Type B pancreatic cell (in vitro differentiated cells): ENCODE measurements around the gene TBCE. TPM values are rescaled to one million over a fixed set of nuclear protein-coding genes. Genes with fewer than 3 reads are reported as not detected.

Experiments used
- DNase-seq: peaks from one replicate; pipeline ENCODE4 v3.0.0; 2021; ENCODE audit warnings: mixed read lengths; ENCODE audit not compliant: unreplicated experiment; ENCODE audit errors: extremely low spot score
- H3K27ac Mint-ChIP-seq: 2 replicates; pipeline ENCODE4 v1.8.0; 2021; ENCODE audit warnings: mild to moderate bottlenecking, mixed read lengths
- H3K27me3 Mint-ChIP-seq: 2 replicates; pipeline ENCODE4 v1.8.0; 2021; ENCODE audit warnings: mixed read lengths
- H3K36me3 Mint-ChIP-seq: 2 replicates; pipeline ENCODE4 v1.8.0; 2021; ENCODE audit warnings: mixed read lengths
- H3K4me1 Mint-ChIP-seq: one replicate; pipeline ENCODE4 v1.8.0; 2021; ENCODE audit warnings: mixed read lengths; ENCODE audit not compliant: unreplicated experiment
- H3K4me3 Mint-ChIP-seq: 2 replicates; pipeline ENCODE4 v1.8.0; 2021; ENCODE audit warnings: mild to moderate bottlenecking, mixed read lengths
- H3K9me3 Mint-ChIP-seq: 2 replicates; pipeline ENCODE4 v1.8.0; 2021; ENCODE audit warnings: mixed read lengths
- CTCF ChIP-seq: fragments of 200-600 bp; sonication (generic); conservative IDR thresholded peaks from 2 replicates; pipeline ENCODE4 v1.5.0; 2021; ENCODE audit warnings: antibody characterized with exemption, mild to moderate bottlenecking
- total RNA-seq: library from RNA; stranded (reverse); gene quantifications from 2 replicates; pipeline ENCODE4 v1.2.1, GENCODE V29; 2021; ENCODE audit warnings: low replicate concordance

The TBCE gene
- total RNA-seq, 1 donor from 2014 or later = 30.3 TPM

- Mint-ChIP-seq H3K4me3 (no peak overlapping the region), H3K27ac (no peak overlapping the region), H3K36me3 (peaks cover 26% of the 10 kb centered on the region), H3K4me1 (no peaks in the 10 kb centered on the region), H3K9me3 (no peaks in the 10 kb centered on the region), H3K27me3 (no peaks in the 10 kb centered on the region)
- TF ChIP-seq CTCF = no peak
- no peak for DNase-seq
These were observed 124.4 kb downstream of the TBCE start for GRCh38 chr1:235491644-235492043.

- Mint-ChIP-seq H3K27ac (no peak overlapping the region), H3K9me3 (no peaks in the 10 kb centered on the region), H3K36me3 (peaks cover 26% of the 10 kb centered on the region), H3K4me1 (no peaks in the 10 kb centered on the region), H3K27me3 (no peaks in the 10 kb centered on the region), H3K4me3 (no peak overlapping the region)
- no peak for TF ChIP-seq CTCF
- no peak for DNase-seq
These were observed 127.3 kb downstream of the TBCE start for GRCh38 chr1:235494531-235494930.

GRCh38 chr1:235495030-235495429 is 127.8 kb downstream of the TBCE start:
- Mint-ChIP-seq H3K27ac (no peak overlapping the region), H3K27me3 (no peaks in the 10 kb centered on the region)
- TF ChIP-seq CTCF = no peak

GRCh38 chr1:235495551-235495950 is 128.3 kb downstream of the TBCE start:
- no peak for DNase-seq
- Mint-ChIP-seq H3K27me3 (no peaks in the 10 kb centered on the region), H3K4me1 (peaks cover 3% of the 10 kb centered on the region), H3K4me3 (no peak overlapping the region), H3K27ac (no peak overlapping the region), H3K36me3 (peaks cover 23% of the 10 kb centered on the region), H3K9me3 (no peaks in the 10 kb centered on the region)
- no peak for TF ChIP-seq CTCF

More at GRCh38 chr1:235495030-235495429, 127.8 kb downstream of the TBCE start:
- no peak for DNase-seq
- Mint-ChIP-seq H3K4me1 (no peaks in the 10 kb centered on the region), H3K36me3 (peaks cover 23% of the 10 kb centered on the region), H3K4me3 (no peak overlapping the region), H3K9me3 (no peaks in the 10 kb centered on the region)

- peak overlapping the region; percentile 65 for H3K4me3 Mint-ChIP-seq
- H3K27me3 Mint-ChIP-seq = no peaks in the 10 kb centered on the region
- H3K27ac Mint-ChIP-seq = no peak overlapping the region
- no peak for TF ChIP-seq CTCF
- peaks cover 17% of the 10 kb centered on the region for H3K4me1 Mint-ChIP-seq
- no peaks in the 10 kb centered on the region for H3K9me3 Mint-ChIP-seq
- no peak for DNase-seq
- peaks cover 4% of the 10 kb centered on the region for H3K36me3 Mint-ChIP-seq
These were observed 133.8 kb downstream of the TBCE start for GRCh38 chr1:235500971-235501540.

Other genes with a start within 250 kb of the TBCE start
- gene TOMM20, start 238.6 kb upstream of the TBCE start, total RNA-seq = 113 and 119 TPM in 2 replicates
- gene RBM34, start 206.2 kb upstream of the TBCE start, total RNA-seq = 74.9 and 83.5 TPM in 2 replicates
- 33.5 and 42.4 TPM in 2 replicates for gene ARID4B, start 39.2 kb upstream of the TBCE start, total RNA-seq
- 33.9 and 45.5 TPM in 2 replicates for gene GGPS1, start 38.9 kb upstream of the TBCE start, total RNA-seq
- 24.5 and 31.3 TPM in 2 replicates for gene B3GALNT2, start 137.0 kb downstream of the TBCE start, total RNA-seq